ENCODE results near the gene RPS6KB2.
A peak's percentile ranks its signal among the peaks of the same experiment; 100 is the strongest.

The RPS6KB2 gene

GRCh38 chr11:67453816-67454732 lies 25.8 kb downstream of the RPS6KB2 start:
- Histone ChIP-seq H3K27ac (no peak overlapping the region), H3K4me3 (no peak overlapping the region)

GRCh38 chr11:67455054-67455453 lies 26.8 kb downstream of the RPS6KB2 start, which contains the start of gene CABP4:
CABP4 (plus strand) TSS chr11:67455354; CDS start chr11:67455424, 70 bp downstream.
- H3K27ac ChIP-seq: no peak within 1 kb of the TSS
- no peak within 1 kb of the TSS for H3K4me3 ChIP-seq

GRCh38 chr11:67456068-67456705 lies 27.9 kb downstream of the RPS6KB2 start:
- H3K27ac ChIP-seq: no peak overlapping the region
- no peak overlapping the region for H3K4me3 ChIP-seq

- H3K27ac ChIP-seq: no peak overlapping the region
- no peak overlapping the region for H3K4me3 ChIP-seq
Measured at GRCh38 chr11:67457453-67457852, 29.2 kb downstream of the RPS6KB2 start.

- H3K27ac ChIP-seq: peak overlapping the region in 1 of 21 experiments; percentile 18
- H3K4me3 ChIP-seq: no peak overlapping the region
Measured at GRCh38 chr11:67458266-67458665, 30.0 kb downstream of the RPS6KB2 start.

GRCh38 chr11:67463186-67463585 lies 34.9 kb downstream of the RPS6KB2 start:
- Histone ChIP-seq H3K27ac (peak overlapping the region in 12 of 21 experiments; percentile 83 to 99 (median 92)), H3K4me3 (no peak overlapping the region)

GRCh38 chr11:67463680-67464410 lies 35.6 kb downstream of the RPS6KB2 start:
- peak overlapping the region; percentile 33 to 99 (median 92) for H3K27ac ChIP-seq
- peak overlapping the region; percentile 37 to 53 (median 45) for H3K4me3 ChIP-seq

GRCh38 chr11:67464411-67465188 lies 36.3 kb downstream of the RPS6KB2 start:
- peak overlapping the region; percentile 37 to 53 (median 45) for H3K4me3 ChIP-seq
- H3K27ac ChIP-seq: peak overlapping the region; percentile 33 to 99 (median 92)

- Histone ChIP-seq H3K27ac (peak overlapping the region; percentile 13 to 99 (median 92)), H3K4me3 (peak overlapping the region; percentile 37 to 53 (median 45))
Measured at GRCh38 chr11:67465189-67465510, 36.9 kb downstream of the RPS6KB2 start.

GRCh38 chr11:67465530-67465929 lies 37.2 kb downstream of the RPS6KB2 start:
- H3K27ac ChIP-seq: peak overlapping the region in 17 of 21 experiments; percentile 83 to 99 (median 93)
- H3K4me3 ChIP-seq: peak overlapping the region in 1 of 7 experiments; percentile 50

GRCh38 chr11:67466367-67466766 lies 38.1 kb downstream of the RPS6KB2 start:
- no peak overlapping the region for H3K4me3 ChIP-seq
- peak overlapping the region in 8 of 21 experiments; percentile 3 to 99 (median 94) for H3K27ac ChIP-seq

GRCh38 chr11:67466962-67467771 lies 38.9 kb downstream of the RPS6KB2 start:
- Histone ChIP-seq H3K27ac (peak overlapping the region in 18 of 21 experiments; percentile 6 to 99 (median 96)), H3K4me3 (peak overlapping the region in 6 of 7 experiments; percentile 62 to 98 (median 82))

GRCh38 chr11:67468056-67468455 lies 39.8 kb downstream of the RPS6KB2 start:
- peak overlapping the region; percentile 87 to 99 (median 96) for H3K27ac ChIP-seq

GRCh38 chr11:67468456-67468758 lies 40.1 kb downstream of the RPS6KB2 start:
- Histone ChIP-seq H3K4me3 (peak overlapping the region; percentile 62 to 98 (median 82)), H3K27ac (peak overlapping the region; percentile 87 to 99 (median 96))

More at GRCh38 chr11:67468056-67468455, 39.8 kb downstream of the RPS6KB2 start:
- peak overlapping the region; percentile 62 to 98 (median 82) for H3K4me3 ChIP-seq

- H3K27ac ChIP-seq: peak within 1 kb of the TSS; percentile 87 to 99 (median 96)
- peak within 1 kb of the TSS; percentile 62 to 98 (median 82) for H3K4me3 ChIP-seq
Measured at GRCh38 chr11:67468759-67469507, 40.6 kb downstream of the RPS6KB2 start, which contains the start of gene TMEM134. TMEM134 (minus strand) TSS chr11:67469251; CDS start chr11:67469192, 59 bp downstream.

GRCh38 chr11:67469508-67469811 lies 41.2 kb downstream of the RPS6KB2 start:
- H3K4me3 ChIP-seq: peak overlapping the region; percentile 62 to 98 (median 82)
- H3K27ac ChIP-seq: peak overlapping the region; percentile 48 to 99 (median 95)

- H3K27ac ChIP-seq: no peak overlapping the region
- no peak overlapping the region for H3K4me3 ChIP-seq
Measured at GRCh38 chr11:67470337-67471002, 42.2 kb downstream of the RPS6KB2 start.

All from skin epidermis (tissue), 12 donors.